IPS-18a (cell line): ENCODE data around the gene CCDC85A.

Experiments used
- H3K27ac ChIP-seq: one replicate; pipeline ENCODE4 v1.5.1; 2013; ENCODE audit warnings: low read length
- H3K27me3 ChIP-seq: one replicate; pipeline ENCODE4 v1.6.1; 2013; ENCODE audit warnings: mild to moderate bottlenecking, low read length; ENCODE audit not compliant: control insufficient read depth, insufficient read depth
- H3K36me3 ChIP-seq: one replicate; pipeline ENCODE4 v1.6.1; 2013; ENCODE audit warnings: low read depth, low read length; ENCODE audit not compliant: control insufficient read depth
- H3K4me1 ChIP-seq: one replicate; pipeline ENCODE4 v1.6.1; 2013; ENCODE audit warnings: low read depth, low read length; ENCODE audit not compliant: control insufficient read depth
- H3K4me3 ChIP-seq: one replicate; pipeline ENCODE4 v1.5.1; 2013; ENCODE audit warnings: low read length
- H3K9ac ChIP-seq: one replicate; pipeline ENCODE4 v1.6.1; 2013; ENCODE audit warnings: mild to moderate bottlenecking, low read length, moderate library complexity
- H3K9me3 ChIP-seq: one replicate; pipeline ENCODE4 v1.6.1; 2013; ENCODE audit warnings: low read depth, low read length; ENCODE audit not compliant: control insufficient read depth

The CCDC85A gene

GRCh38 chr2:56197816-56198215, 14.0 kb downstream of the CCDC85A start:
- Histone ChIP-seq H3K27ac (no peak overlapping the region), H3K4me3 (no peak overlapping the region), H3K9ac (no peak overlapping the region), H3K9me3 (no peaks in the 10 kb centered on the region), H3K4me1 (no peaks in the 10 kb centered on the region), H3K27me3 (no peaks in the 10 kb centered on the region), H3K36me3 (no peaks in the 10 kb centered on the region)

GRCh38 chr2:56198936-56199335, 15.1 kb downstream of the CCDC85A start:
- no peak overlapping the region for H3K4me3 ChIP-seq
- H3K9ac ChIP-seq, result no peak overlapping the region
- H3K4me1 ChIP-seq, result no peaks in the 10 kb centered on the region
- no peaks in the 10 kb centered on the region for H3K27me3 ChIP-seq
- H3K36me3 ChIP-seq, result no peaks in the 10 kb centered on the region
- no peaks in the 10 kb centered on the region for H3K9me3 ChIP-seq
- no peak overlapping the region for H3K27ac ChIP-seq

GRCh38 chr2:56199492-56199891, 15.7 kb downstream of the CCDC85A start:
- H3K36me3 ChIP-seq, result no peaks in the 10 kb centered on the region
- H3K9me3 ChIP-seq, result no peaks in the 10 kb centered on the region
- no peak overlapping the region for H3K9ac ChIP-seq
- H3K27ac ChIP-seq, result no peak overlapping the region
- no peaks in the 10 kb centered on the region for H3K27me3 ChIP-seq
- H3K4me3 ChIP-seq, result no peak overlapping the region
- no peaks in the 10 kb centered on the region for H3K4me1 ChIP-seq

GRCh38 chr2:56202381-56203121, 18.8 kb downstream of the CCDC85A start:
- no peak overlapping the region for H3K4me3 ChIP-seq
- no peak overlapping the region for H3K9ac ChIP-seq
- no peaks in the 10 kb centered on the region for H3K9me3 ChIP-seq
- H3K4me1 ChIP-seq, result no peaks in the 10 kb centered on the region
- no peaks in the 10 kb centered on the region for H3K36me3 ChIP-seq
- no peak overlapping the region for H3K27ac ChIP-seq
- no peaks in the 10 kb centered on the region for H3K27me3 ChIP-seq

GRCh38 chr2:56204556-56204955, 20.8 kb downstream of the CCDC85A start:
- no peaks in the 10 kb centered on the region for H3K27me3 ChIP-seq
- H3K9ac ChIP-seq, result no peak overlapping the region
- H3K9me3 ChIP-seq, result no peaks in the 10 kb centered on the region
- H3K4me1 ChIP-seq, result no peaks in the 10 kb centered on the region
- H3K27ac ChIP-seq, result no peak overlapping the region
- H3K4me3 ChIP-seq, result no peak overlapping the region
- no peaks in the 10 kb centered on the region for H3K36me3 ChIP-seq

GRCh38 chr2:56206250-56206649, 22.5 kb downstream of the CCDC85A start:
- Histone ChIP-seq H3K27me3 (no peaks in the 10 kb centered on the region), H3K36me3 (no peaks in the 10 kb centered on the region), H3K9ac (no peak overlapping the region), H3K9me3 (no peaks in the 10 kb centered on the region), H3K4me1 (no peaks in the 10 kb centered on the region), H3K4me3 (no peak overlapping the region), H3K27ac (no peak overlapping the region)

- no peaks in the 10 kb centered on the region for H3K4me1 ChIP-seq
- no peaks in the 10 kb centered on the region for H3K9me3 ChIP-seq
- no peaks in the 10 kb centered on the region for H3K36me3 ChIP-seq
- no peak overlapping the region for H3K4me3 ChIP-seq
- H3K27ac ChIP-seq, result no peak overlapping the region
- H3K9ac ChIP-seq, result no peak overlapping the region
- no peaks in the 10 kb centered on the region for H3K27me3 ChIP-seq
These were observed 24.0 kb downstream of the CCDC85A start for GRCh38 chr2:56207760-56208159.

- no peak overlapping the region for H3K4me3 ChIP-seq
- H3K4me1 ChIP-seq, result no peaks in the 10 kb centered on the region
- H3K9ac ChIP-seq, result no peak overlapping the region
- no peaks in the 10 kb centered on the region for H3K27me3 ChIP-seq
- no peaks in the 10 kb centered on the region for H3K36me3 ChIP-seq
- no peaks in the 10 kb centered on the region for H3K9me3 ChIP-seq
- H3K27ac ChIP-seq, result no peak overlapping the region
These were observed 24.6 kb downstream of the CCDC85A start for GRCh38 chr2:56208380-56208779.

- Histone ChIP-seq H3K36me3 (no peaks in the 10 kb centered on the region), H3K27ac (no peak overlapping the region), H3K4me3 (no peak overlapping the region), H3K9me3 (no peaks in the 10 kb centered on the region), H3K27me3 (no peaks in the 10 kb centered on the region), H3K9ac (no peak overlapping the region), H3K4me1 (no peaks in the 10 kb centered on the region)
These were observed 25.9 kb downstream of the CCDC85A start for GRCh38 chr2:56209701-56210100.

- Histone ChIP-seq H3K4me3 (no peak overlapping the region), H3K9me3 (no peaks in the 10 kb centered on the region), H3K4me1 (no peaks in the 10 kb centered on the region), H3K9ac (no peak overlapping the region), H3K36me3 (no peaks in the 10 kb centered on the region), H3K27ac (no peak overlapping the region), H3K27me3 (no peaks in the 10 kb centered on the region)
These were observed 26.5 kb downstream of the CCDC85A start for GRCh38 chr2:56210291-56210690.

- no peaks in the 10 kb centered on the region for H3K36me3 ChIP-seq
- no peaks in the 10 kb centered on the region for H3K4me1 ChIP-seq
- H3K9me3 ChIP-seq, result no peaks in the 10 kb centered on the region
- H3K9ac ChIP-seq, result no peak overlapping the region
- no peaks in the 10 kb centered on the region for H3K27me3 ChIP-seq
- no peak overlapping the region for H3K27ac ChIP-seq
- no peak overlapping the region for H3K4me3 ChIP-seq
These were observed 27.3 kb downstream of the CCDC85A start for GRCh38 chr2:56211048-56211447.

- no peaks in the 10 kb centered on the region for H3K9me3 ChIP-seq
- H3K36me3 ChIP-seq, result no peaks in the 10 kb centered on the region
- no peaks in the 10 kb centered on the region for H3K27me3 ChIP-seq
- H3K27ac ChIP-seq, result no peak overlapping the region
- no peaks in the 10 kb centered on the region for H3K4me1 ChIP-seq
- H3K4me3 ChIP-seq, result no peak overlapping the region
- no peak overlapping the region for H3K9ac ChIP-seq
These were observed 32.1 kb downstream of the CCDC85A start for GRCh38 chr2:56215911-56216310.
